Measurements from ENCODE around the gene IKZF2. TPM values are rescaled to one million over a fixed set of nuclear protein-coding genes. Genes with fewer than 3 reads are reported as not detected.

Gene IKZF2
- polyA plus RNA-seq, 1 donor (not counting 4 experiments of a cell fraction or from before 2014, with no cell fraction given), result 8.2 TPM

DNA sequence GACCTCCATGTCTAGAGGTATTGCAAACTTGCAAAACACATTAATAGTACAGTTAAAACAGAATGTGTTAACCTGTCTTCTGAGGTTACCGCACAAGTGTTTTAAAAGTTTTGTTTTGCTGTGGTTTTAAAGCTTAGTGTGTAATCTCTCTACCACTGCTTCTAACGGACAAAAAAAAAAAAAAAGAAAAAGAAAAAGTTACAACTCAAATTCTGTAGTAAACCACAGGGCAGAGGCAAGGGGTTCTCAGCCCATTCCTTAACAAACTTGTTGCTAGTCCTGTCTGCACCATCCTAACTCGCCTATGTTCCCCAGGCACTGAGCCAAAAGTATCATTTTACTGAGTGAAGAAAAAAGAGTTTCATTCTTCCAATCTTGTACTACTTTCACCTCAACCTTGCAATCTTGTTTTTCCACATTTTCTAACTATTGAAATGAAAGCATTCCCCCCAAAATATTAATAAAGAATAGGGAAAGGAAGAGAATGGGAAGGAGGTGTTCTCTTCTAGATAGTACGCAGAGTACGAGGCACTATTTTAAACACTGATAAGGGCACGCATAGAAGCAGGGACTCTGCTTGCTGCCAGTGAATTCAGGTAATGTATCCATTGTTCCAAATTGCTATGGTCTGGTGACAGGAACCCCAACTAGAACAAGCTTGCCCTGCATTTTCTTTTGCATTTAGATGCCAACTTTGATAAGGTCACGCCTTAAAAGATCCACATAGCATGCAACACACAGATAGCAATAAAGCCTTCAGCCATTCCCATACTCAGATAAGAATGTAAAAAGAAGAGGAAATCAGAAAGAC lies 47.1 kb downstream of the IKZF2 start:
- Histone ChIP-seq H3K79me2 (ENCODE audit: control insufficient read depth, insufficient read depth, low read length) (peaks cover 2% of the 10 kb centered on the region), H3K36me3 (ENCODE audit: control insufficient read depth in 2 of 2, extremely low read depth in 1 of 2, insufficient read depth in 2 of 2, low read length in 2 of 2) (no peaks in the 10 kb centered on the region), H3K9me3 (ENCODE audit: control insufficient read depth, low read depth, low read length) (no peaks in the 10 kb centered on the region), H3K27ac (ENCODE audit: control insufficient read depth, insufficient read depth, low read length) (peak overlapping the region; percentile 58), H3K27me3 (ENCODE audit: control insufficient read depth, extremely low read depth, insufficient read depth, low read length) (no peaks in the 10 kb centered on the region), H3K4me3 (ENCODE audit: control insufficient read depth in 2 of 3, extremely low read depth in 1 of 3, insufficient read depth in 2 of 3, low read depth in 1 of 3, low read length in 3 of 3) (peak overlapping the region in 2 of 3 experiments; percentile 65), H3K4me1 (ENCODE audit: control insufficient read depth, extremely low read depth, insufficient read depth, low read length) (peaks cover 23% of the 10 kb centered on the region), H3K9me1 (ENCODE audit: control insufficient read depth, extremely low read depth, insufficient read depth, low read length) (no peaks in the 10 kb centered on the region), H4K20me1 (ENCODE audit: control insufficient read depth, extremely low read depth, insufficient read depth, low read length) (no peaks in the 10 kb centered on the region), H2AFZ (ENCODE audit: control insufficient read depth, low read length) (peak overlapping the region; percentile 78), H3K4me2 (ENCODE audit: control insufficient read depth, extremely low read depth, insufficient read depth, low read depth, low read length) (peak overlapping the region; percentile 92), H3K9ac (ENCODE audit: control insufficient read depth, extremely low read depth, insufficient read depth, low read length) (peak overlapping the region; percentile 54)
- no peak for TF ChIP-seq EZH2 (IDR thresholded peaks at IDR 0.05; ENCODE audit: low read length)
- TF ChIP-seq, protein P1, sequence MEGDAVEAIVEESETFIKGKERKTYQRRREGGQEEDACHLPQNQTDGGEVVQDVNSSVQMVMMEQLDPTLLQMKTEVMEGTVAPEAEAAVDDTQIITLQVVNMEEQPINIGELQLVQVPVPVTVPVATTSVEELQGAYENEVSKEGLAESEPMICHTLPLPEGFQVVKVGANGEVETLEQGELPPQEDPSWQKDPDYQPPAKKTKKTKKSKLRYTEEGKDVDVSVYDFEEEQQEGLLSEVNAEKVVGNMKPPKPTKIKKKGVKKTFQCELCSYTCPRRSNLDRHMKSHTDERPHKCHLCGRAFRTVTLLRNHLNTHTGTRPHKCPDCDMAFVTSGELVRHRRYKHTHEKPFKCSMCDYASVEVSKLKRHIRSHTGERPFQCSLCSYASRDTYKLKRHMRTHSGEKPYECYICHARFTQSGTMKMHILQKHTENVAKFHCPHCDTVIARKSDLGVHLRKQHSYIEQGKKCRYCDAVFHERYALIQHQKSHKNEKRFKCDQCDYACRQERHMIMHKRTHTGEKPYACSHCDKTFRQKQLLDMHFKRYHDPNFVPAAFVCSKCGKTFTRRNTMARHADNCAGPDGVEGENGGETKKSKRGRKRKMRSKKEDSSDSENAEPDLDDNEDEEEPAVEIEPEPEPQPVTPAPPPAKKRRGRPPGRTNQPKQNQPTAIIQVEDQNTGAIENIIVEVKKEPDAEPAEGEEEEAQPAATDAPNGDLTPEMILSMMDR (optimal IDR thresholded peaks at IDR 0.05 in 1 of 3, IDR thresholded peaks at IDR 0.05 in 1 of 3, conservative IDR thresholded peaks at IDR 0.05 in 1 of 3; ENCODE audit: extremely low read depth in 1 of 3, insufficient read depth in 2 of 3, low read length in 3 of 3), result no peak
- FAIRE-seq (peak; percentile 72), DNase-seq (ENCODE audit: low read depth, low spot score) (no peak)
- dilution Hi-C loops (cut with MboI; ENCODE audit: extremely low pct_ligation_motif_present, low sequenced_read_pairs), result no loop called here

GRCh38 chr2:213101692-213102460 lies 49.5 kb downstream of the IKZF2 start:
- H3K79me2 ChIP-seq (ENCODE audit: control insufficient read depth, insufficient read depth, low read length), result peaks cover 2% of the 10 kb centered on the region
- no peaks in the 10 kb centered on the region for H3K36me3 ChIP-seq (ENCODE audit: control insufficient read depth in 2 of 2, extremely low read depth in 1 of 2, insufficient read depth in 2 of 2, low read length in 2 of 2)
- H3K27ac ChIP-seq (ENCODE audit: control insufficient read depth, insufficient read depth, low read length), result no peak overlapping the region
- no peaks in the 10 kb centered on the region for H3K9me1 ChIP-seq (ENCODE audit: control insufficient read depth, extremely low read depth, insufficient read depth, low read length)
- TF ChIP-seq, protein P1 (optimal IDR thresholded peaks at IDR 0.05 in 1 of 3, IDR thresholded peaks at IDR 0.05 in 1 of 3, conservative IDR thresholded peaks at IDR 0.05 in 1 of 3; ENCODE audit: extremely low read depth in 1 of 3, insufficient read depth in 2 of 3, low read length in 3 of 3), result no peak
- TF ChIP-seq EZH2 (IDR thresholded peaks at IDR 0.05; ENCODE audit: low read length), result no peak
- no peaks in the 10 kb centered on the region for H3K27me3 ChIP-seq (ENCODE audit: control insufficient read depth, extremely low read depth, insufficient read depth, low read length)
- no peaks in the 10 kb centered on the region for H3K9me3 ChIP-seq (ENCODE audit: control insufficient read depth, low read depth, low read length)
- no peaks in the 10 kb centered on the region for H4K20me1 ChIP-seq (ENCODE audit: control insufficient read depth, extremely low read depth, insufficient read depth, low read length)
- H2AFZ ChIP-seq (ENCODE audit: control insufficient read depth, low read length), result peak overlapping the region; percentile 69
- H3K4me1 ChIP-seq (ENCODE audit: control insufficient read depth, extremely low read depth, insufficient read depth, low read length), result peaks cover 31% of the 10 kb centered on the region
- FAIRE-seq (no peak), DNase-seq (ENCODE audit: low read depth, low spot score) (no peak)
- H3K4me2 ChIP-seq (ENCODE audit: control insufficient read depth, extremely low read depth, insufficient read depth, low read depth, low read length), result peak overlapping the region; percentile 71
- H3K4me3 ChIP-seq (ENCODE audit: control insufficient read depth in 2 of 3, extremely low read depth in 1 of 3, insufficient read depth in 2 of 3, low read depth in 1 of 3, low read length in 3 of 3), result peak overlapping the region in 1 of 3 experiments; percentile 37
- H3K9ac ChIP-seq (ENCODE audit: control insufficient read depth, extremely low read depth, insufficient read depth, low read length), result no peak overlapping the region
- dilution Hi-C loops (cut with MboI; ENCODE audit: extremely low pct_ligation_motif_present, low sequenced_read_pairs), result no loop called here

All from keratinocyte (primary cell).